HepG2 (cell line): ENCODE data around the gene CYP46A1.

Experiments used
- CTCF ChIP-seq: sonication (generic); formaldehyde crosslinking; IDR thresholded peaks from 2 replicates; pipeline ENCODE4 v1.5.0; 2020; ENCODE audit warnings: mild to moderate bottlenecking, missing genetic modification reagents, moderate library complexity
- MAX ChIP-seq: IDR thresholded peaks from 2 replicates; pipeline ENCODE4 v1.6.1; 2012; ENCODE audit warnings: inconsistent platforms

GRCh38 chr14:99702115-99702514 lies 18.0 kb downstream of the CYP46A1 start:
- TF ChIP-seq CTCF (CRISPR knock-in tag) (no peak), MAX (no peak)
